HL-60 (cell line): ENCODE data around the gene KRT75.

Source experiments
- TF ChIP-seq, protein P1 (sequence below): IDR thresholded peaks from one replicate; pipeline ENCODE4 v1.5.1; 2011; ENCODE audit warnings: low read length, control low read depth, inconsistent platforms; ENCODE audit not compliant: insufficient read depth
- TF ChIP-seq, protein P2 (sequence below): IDR thresholded peaks from 2 replicates; pipeline ENCODE4 v1.6.1; 2012; ENCODE audit warnings: low read depth; ENCODE audit not compliant: insufficient replicate concordance

- TF ChIP-seq, protein P1, sequence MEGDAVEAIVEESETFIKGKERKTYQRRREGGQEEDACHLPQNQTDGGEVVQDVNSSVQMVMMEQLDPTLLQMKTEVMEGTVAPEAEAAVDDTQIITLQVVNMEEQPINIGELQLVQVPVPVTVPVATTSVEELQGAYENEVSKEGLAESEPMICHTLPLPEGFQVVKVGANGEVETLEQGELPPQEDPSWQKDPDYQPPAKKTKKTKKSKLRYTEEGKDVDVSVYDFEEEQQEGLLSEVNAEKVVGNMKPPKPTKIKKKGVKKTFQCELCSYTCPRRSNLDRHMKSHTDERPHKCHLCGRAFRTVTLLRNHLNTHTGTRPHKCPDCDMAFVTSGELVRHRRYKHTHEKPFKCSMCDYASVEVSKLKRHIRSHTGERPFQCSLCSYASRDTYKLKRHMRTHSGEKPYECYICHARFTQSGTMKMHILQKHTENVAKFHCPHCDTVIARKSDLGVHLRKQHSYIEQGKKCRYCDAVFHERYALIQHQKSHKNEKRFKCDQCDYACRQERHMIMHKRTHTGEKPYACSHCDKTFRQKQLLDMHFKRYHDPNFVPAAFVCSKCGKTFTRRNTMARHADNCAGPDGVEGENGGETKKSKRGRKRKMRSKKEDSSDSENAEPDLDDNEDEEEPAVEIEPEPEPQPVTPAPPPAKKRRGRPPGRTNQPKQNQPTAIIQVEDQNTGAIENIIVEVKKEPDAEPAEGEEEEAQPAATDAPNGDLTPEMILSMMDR, result no peak
- TF ChIP-seq, protein P2, sequence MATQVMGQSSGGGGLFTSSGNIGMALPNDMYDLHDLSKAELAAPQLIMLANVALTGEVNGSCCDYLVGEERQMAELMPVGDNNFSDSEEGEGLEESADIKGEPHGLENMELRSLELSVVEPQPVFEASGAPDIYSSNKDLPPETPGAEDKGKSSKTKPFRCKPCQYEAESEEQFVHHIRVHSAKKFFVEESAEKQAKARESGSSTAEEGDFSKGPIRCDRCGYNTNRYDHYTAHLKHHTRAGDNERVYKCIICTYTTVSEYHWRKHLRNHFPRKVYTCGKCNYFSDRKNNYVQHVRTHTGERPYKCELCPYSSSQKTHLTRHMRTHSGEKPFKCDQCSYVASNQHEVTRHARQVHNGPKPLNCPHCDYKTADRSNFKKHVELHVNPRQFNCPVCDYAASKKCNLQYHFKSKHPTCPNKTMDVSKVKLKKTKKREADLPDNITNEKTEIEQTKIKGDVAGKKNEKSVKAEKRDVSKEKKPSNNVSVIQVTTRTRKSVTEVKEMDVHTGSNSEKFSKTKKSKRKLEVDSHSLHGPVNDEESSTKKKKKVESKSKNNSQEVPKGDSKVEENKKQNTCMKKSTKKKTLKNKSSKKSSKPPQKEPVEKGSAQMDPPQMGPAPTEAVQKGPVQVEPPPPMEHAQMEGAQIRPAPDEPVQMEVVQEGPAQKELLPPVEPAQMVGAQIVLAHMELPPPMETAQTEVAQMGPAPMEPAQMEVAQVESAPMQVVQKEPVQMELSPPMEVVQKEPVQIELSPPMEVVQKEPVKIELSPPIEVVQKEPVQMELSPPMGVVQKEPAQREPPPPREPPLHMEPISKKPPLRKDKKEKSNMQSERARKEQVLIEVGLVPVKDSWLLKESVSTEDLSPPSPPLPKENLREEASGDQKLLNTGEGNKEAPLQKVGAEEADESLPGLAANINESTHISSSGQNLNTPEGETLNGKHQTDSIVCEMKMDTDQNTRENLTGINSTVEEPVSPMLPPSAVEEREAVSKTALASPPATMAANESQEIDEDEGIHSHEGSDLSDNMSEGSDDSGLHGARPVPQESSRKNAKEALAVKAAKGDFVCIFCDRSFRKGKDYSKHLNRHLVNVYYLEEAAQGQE, result no peak
Observed at GRCh38 chr12:52445876-52446275, 11.7 kb upstream of the KRT75 start.
